Body of pancreas (tissue), 4 donors: ENCODE results near the gene PCSK6. TPM values are rescaled to one million over a fixed set of nuclear protein-coding genes. Genes with fewer than 3 reads are reported as not detected.

Experiments
- ATAC-seq: fragments of 150-250 bp; one replicate; pipeline ENCODE4 v1.9.1; 2016
- DNase-seq, 4 donors: peaks; one replicate each; pipeline ENCODE4 v3.0.0-alpha.2; 2019
- H3K27ac ChIP-seq, 4 donors: fragments of 200-600 bp; sonication (generic); 1 replicate in 3 of 4; 2 replicates in 1 of 4; pipeline versions ENCODE4 v1.5.1 to v1.6.1; 2016 to 2019; ENCODE audit warnings: mild to moderate bottlenecking in 1 of 4, mixed read lengths in 1 of 4, moderate library complexity in 1 of 4
- H3K27me3 ChIP-seq, 2 donors: fragments of 200-600 bp; sonication (generic); one replicate each; pipeline ENCODE4 v1.6.0; 2016; ENCODE audit warnings: mild to moderate bottlenecking in 1 of 2
- H3K36me3 ChIP-seq, 2 donors: fragments of 200-600 bp; sonication (generic); replicated peaks in 1 of 2; 2 replicates each; pipeline ENCODE4 v1.5.1; 2016; ENCODE audit warnings: low read depth in 2 of 2; ENCODE audit not compliant: insufficient read depth in 1 of 2
- H3K4me1 ChIP-seq: fragments of 200-600 bp; sonication (generic); one replicate; pipeline ENCODE4 v1.6.0; 2016
- H3K4me3 ChIP-seq, 2 donors: fragments of 200-600 bp; sonication (generic); 1 replicate in 1 of 2; 2 replicates in 1 of 2; pipeline ENCODE4 v1.5.1; 2016 to 2019
- H3K9me3 ChIP-seq, 3 donors: fragments of 200-600 bp; sonication (generic); 1 replicate in 2 of 3; 2 replicates in 1 of 3; pipeline ENCODE4 v1.5.1; 2016
- CTCF ChIP-seq, 7 experiments: fragments of 450-650 bp in 4 of 7; fragments of 200-600 bp in 3 of 7; sonication (generic) in 3 of 7; IDR thresholded peaks; one replicate each; pipeline ENCODE4 v1.5.1; 2016 to 2019; ENCODE audit warnings: antibody characterized with exemption in 7 of 7
- POLR2A ChIP-seq, 3 donors: fragments of 450-650 bp; IDR thresholded peaks; one replicate each; pipeline ENCODE4 v1.6.1; 2016; ENCODE audit warnings: antibody characterized with exemption in 3 of 3, mild to moderate bottlenecking in 2 of 3
- WGBS, 2 donors: methylation state at CpG; one replicate each; pipeline ENCODE4 v1.1.5; 2017; 5-methylcytosine and 5-hydroxymethylcytosine counted together
- intact Hi-C: fragments of 100-400 bp; cut with DNase I; formaldehyde crosslinking; loops from one replicate; pipeline ENCODE4 v1.15.1; 2023
- total RNA-seq, 2 donors: library from RNA; depleted of rRNA; stranded (reverse); fragments of >200 nt; gene quantifications; one replicate each; pipeline ENCODE4 v1.1.0, GENCODE V29; 2016

The PCSK6 gene
- total RNA-seq, 2 donors from 2014 or later, result 8.9 to 10.1 TPM

- Histone ChIP-seq H3K4me1 (peaks cover 26% of the 10 kb centered on the region), H3K9me3 (no peaks in the 10 kb centered on the region), H3K27ac (peak overlapping the region; percentile 60 to 74 (median 66)), H3K4me3 (no peak overlapping the region), H3K36me3 (no peaks in the 10 kb centered on the region), H3K27me3 (no peaks in the 10 kb centered on the region)
- TF ChIP-seq CTCF (IDR thresholded peaks at IDR 0.05) (no peak), POLR2A (IDR thresholded peaks at IDR 0.05) (peak in 1 of 3 donors; percentile 11)
- WGBS, 2 donors, result 72 to 85% methylated on average over 3 to 4 of the region's 4 CpGs
- no peak for DNase-seq
- peak; percentile 6 for ATAC-seq
- intact Hi-C loops, result no loop called here
These were observed 39.4 kb upstream of the PCSK6 start for GRCh38 chr15:101528917-101529299.

DNA sequence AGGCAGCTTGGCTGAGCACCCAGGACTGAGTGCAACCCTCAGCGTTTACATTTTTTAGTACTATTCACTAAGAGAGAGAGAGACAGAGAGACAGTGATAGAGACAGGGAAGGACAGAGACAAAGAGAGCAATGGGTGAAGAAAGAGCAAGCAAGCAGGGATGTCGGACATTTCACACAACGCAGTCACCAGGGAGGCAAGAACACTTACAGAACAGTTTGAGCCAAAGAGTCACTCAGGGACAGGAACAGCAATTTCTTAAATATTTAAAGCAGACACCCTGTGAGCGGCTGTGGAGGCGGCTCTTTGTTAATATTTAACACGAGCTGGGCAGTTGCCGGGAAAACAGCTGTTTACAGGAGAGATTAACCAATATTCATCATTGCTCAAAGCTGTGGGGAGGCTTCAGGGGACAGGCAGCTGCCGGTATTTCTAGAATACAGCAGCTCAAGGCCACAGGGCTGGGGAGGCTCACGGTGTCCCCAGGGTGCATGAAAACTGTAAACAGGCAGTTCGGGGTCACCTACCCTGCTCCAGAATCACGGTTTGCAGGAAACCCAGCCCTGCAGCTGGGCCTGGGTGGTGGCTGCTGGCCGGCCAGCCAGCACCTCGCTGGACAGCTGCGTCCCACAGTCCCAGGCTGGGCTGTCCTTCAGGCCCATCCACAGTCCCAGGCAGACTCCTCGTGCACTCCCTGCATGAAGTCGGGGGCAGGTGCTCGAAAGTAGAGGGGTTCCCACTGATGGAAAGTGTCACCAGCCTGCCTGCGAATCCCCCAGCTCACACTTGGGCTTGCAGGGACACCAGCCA, 38.8 kb upstream of the PCSK6 start:
- Histone ChIP-seq H3K9me3 (no peaks in the 10 kb centered on the region), H3K27me3 (no peaks in the 10 kb centered on the region), H3K27ac (peak overlapping the region; percentile 60 to 74 (median 66)), H3K36me3 (no peaks in the 10 kb centered on the region), H3K4me1 (peaks cover 26% of the 10 kb centered on the region), H3K4me3 (no peak overlapping the region)
- no peak for TF ChIP-seq CTCF (IDR thresholded peaks at IDR 0.05)
- no peak for TF ChIP-seq POLR2A (IDR thresholded peaks at IDR 0.05)
- 0 to 20% methylated on average over 7 to 18 of the region's 18 CpGs for WGBS, 2 donors
- intact Hi-C loops, result no loop called here
- ATAC-seq (peak; percentile 90), DNase-seq (peak; percentile 82 to 90 (median 86))

- TF ChIP-seq POLR2A (IDR thresholded peaks at IDR 0.05), result no peak
- no peak for ATAC-seq
- H3K27me3 ChIP-seq, result no peaks in the 10 kb centered on the region
- no peaks in the 10 kb centered on the region for H3K9me3 ChIP-seq
- no peak for DNase-seq
- WGBS, 2 donors, result 81 to 91% methylated on average over 7 of the region's 7 CpGs
- H3K4me1 ChIP-seq, result peaks cover 26% of the 10 kb centered on the region
- intact Hi-C loops, result no loop called here
- H3K4me3 ChIP-seq, result no peak overlapping the region
- no peaks in the 10 kb centered on the region for H3K36me3 ChIP-seq
- no peak overlapping the region for H3K27ac ChIP-seq
These were observed 37.4 kb upstream of the PCSK6 start for GRCh38 chr15:101526890-101527289.

DNA sequence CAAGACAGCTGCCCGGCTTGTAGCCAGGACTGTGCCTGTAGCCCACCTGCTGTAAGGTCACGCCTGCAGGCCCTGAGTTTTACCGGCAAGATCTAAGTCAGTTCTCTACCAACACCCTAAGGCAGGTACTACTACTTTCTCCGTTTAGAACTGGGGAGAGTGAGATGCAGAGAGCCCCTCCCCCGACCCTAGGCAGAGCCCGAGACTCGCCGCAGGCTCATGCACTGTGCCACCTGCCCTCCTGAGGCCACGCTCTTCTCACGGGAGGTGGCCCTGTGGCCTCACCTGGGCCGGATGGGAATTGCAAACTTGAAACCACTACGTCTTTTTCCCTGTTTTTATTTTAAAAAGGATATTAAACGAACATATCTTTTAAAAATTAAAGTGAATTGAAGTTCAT, 36.9 kb upstream of the PCSK6 start:
- peaks cover 26% of the 10 kb centered on the region for H3K4me1 ChIP-seq
- H3K27me3 ChIP-seq, result no peaks in the 10 kb centered on the region
- H3K4me3 ChIP-seq, result no peak overlapping the region
- H3K9me3 ChIP-seq, result no peaks in the 10 kb centered on the region
- intact Hi-C loops, result no loop called here
- no peak overlapping the region for H3K27ac ChIP-seq
- ATAC-seq, result no peak
- WGBS, 2 donors, result 82 to 83% methylated on average over 11 to 12 of the region's 13 CpGs
- H3K36me3 ChIP-seq, result no peaks in the 10 kb centered on the region
- no peak for TF ChIP-seq CTCF (IDR thresholded peaks at IDR 0.05)
- TF ChIP-seq POLR2A (IDR thresholded peaks at IDR 0.05), result no peak
- no peak for DNase-seq

GRCh38 chr15:101526021-101526420, 36.5 kb upstream of the PCSK6 start:
- H3K27me3 ChIP-seq, result no peaks in the 10 kb centered on the region
- H3K9me3 ChIP-seq, result no peaks in the 10 kb centered on the region
- no peak for TF ChIP-seq CTCF (IDR thresholded peaks at IDR 0.05)
- no peak for TF ChIP-seq POLR2A (IDR thresholded peaks at IDR 0.05)
- 83 to 84% methylated on average over 8 of the region's 8 CpGs for WGBS, 2 donors
- intact Hi-C loops, result no loop called here
- H3K36me3 ChIP-seq, result no peaks in the 10 kb centered on the region
- DNase-seq (no peak), ATAC-seq (no peak)
- H3K4me3 ChIP-seq, result no peak overlapping the region
- H3K27ac ChIP-seq, result no peak overlapping the region
- peaks cover 26% of the 10 kb centered on the region for H3K4me1 ChIP-seq
